HL-60/S4 (cell line): Measurements from ENCODE around the gene KRTAP17-1.
"Not testable (repeated sequence)": the region's sequence is repeated elsewhere in the genome, so short reads cannot be mapped to it uniquely, and the experiment has no call there.

Experiments used
- in situ Hi-C: fragments of 300-500 bp; cut with MboI; formaldehyde crosslinking; loops from 2 replicates; pipeline ENCODE4 v1.14.3; 2022; ENCODE audit warnings: low sequenced_read_pairs

The KRTAP17-1 gene

GRCh38 chr17:41307647-41308046 lies 7.9 kb downstream of the KRTAP17-1 start:
- in situ Hi-C loops, result no loop called here

- in situ Hi-C loops, result no loop called here
These were observed 11.4 kb downstream of the KRTAP17-1 start for GRCh38 chr17:41304091-41304490.

- in situ Hi-C loops, result no loop called here
These were observed 12.5 kb downstream of the KRTAP17-1 start for GRCh38 chr17:41302981-41303380.

GRCh38 chr17:41301916-41302901 lies 13.3 kb downstream of the KRTAP17-1 start, which contains the start of gene KRTAP29-1:
KRTAP29-1 (minus strand) TSS chr17:41302851; CDS start chr17:41302851, 0 bp downstream.
- in situ Hi-C loops, result no loop called here

GRCh38 chr17:41301204-41301790 lies 14.2 kb downstream of the KRTAP17-1 start:
- in situ Hi-C loops, result no loop called here

GRCh38 chr17:41298458-41299135 lies 16.9 kb downstream of the KRTAP17-1 start:
- in situ Hi-C loops, result no loop called here

GRCh38 chr17:41296846-41297245 lies 18.7 kb downstream of the KRTAP17-1 start:
- in situ Hi-C loops, result no loop called here

- in situ Hi-C loops, result no loop called here
These were observed 21.5 kb downstream of the KRTAP17-1 start for GRCh38 chr17:41294016-41294415.

DNA sequence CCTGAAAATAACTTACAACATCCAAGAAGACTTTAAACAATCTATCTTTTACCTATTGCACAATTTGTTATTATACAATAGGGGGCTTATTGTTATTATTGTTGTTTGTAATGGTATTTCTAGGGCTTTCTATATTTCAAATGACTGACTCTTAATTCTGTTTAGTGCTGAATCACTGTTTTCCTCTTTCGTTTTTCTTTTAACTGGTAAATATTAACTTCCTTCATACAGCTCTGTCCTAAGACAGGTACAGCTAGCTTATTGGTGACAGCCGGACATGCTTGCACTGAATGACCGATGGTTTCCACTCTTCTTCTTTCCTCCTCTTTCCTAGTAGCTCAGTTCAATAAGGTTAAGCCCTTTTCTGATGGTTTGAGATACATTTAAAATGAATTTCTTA lies 28.5 kb downstream of the KRTAP17-1 start:
- in situ Hi-C loops, result no loop called here

DNA sequence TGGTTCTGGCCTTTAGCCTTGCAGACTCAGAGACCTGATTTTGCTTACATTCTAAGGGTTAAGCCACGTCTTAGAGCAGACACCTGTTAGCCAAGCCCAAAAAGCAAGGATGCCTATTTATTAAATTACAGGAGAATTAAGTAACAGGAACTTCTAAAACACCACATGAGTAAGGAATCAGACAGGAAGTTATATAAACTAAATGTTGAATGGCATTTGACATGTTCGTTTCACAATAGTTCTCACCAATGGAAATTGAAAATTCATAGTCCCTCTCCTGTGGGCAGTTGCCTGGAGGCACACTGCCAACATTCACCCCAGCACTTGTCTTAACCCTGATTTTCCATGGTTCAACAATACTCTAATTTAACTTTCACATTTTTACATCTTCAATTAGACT lies 31.0 kb downstream of the KRTAP17-1 start:
- in situ Hi-C loops, result no loop called here

DNA sequence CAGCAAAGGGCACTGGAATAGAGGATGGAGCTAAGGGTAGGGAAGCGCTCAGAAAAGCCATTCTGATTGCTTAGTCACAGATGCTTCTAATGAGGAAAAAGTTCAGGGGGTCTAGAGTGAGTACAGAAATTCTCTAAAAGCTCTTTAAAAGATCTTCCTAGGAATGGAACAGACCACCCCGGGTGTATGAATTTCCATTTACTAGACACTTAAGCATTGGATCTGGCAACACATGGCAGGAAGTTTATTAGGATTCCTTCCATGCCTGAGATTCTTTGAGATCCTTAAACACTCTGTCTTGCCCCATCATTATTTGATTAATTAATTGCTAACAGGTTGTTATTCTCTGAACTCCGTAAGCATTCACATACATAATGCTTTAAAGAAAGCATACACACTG lies 31.5 kb downstream of the KRTAP17-1 start:
- in situ Hi-C loops, result no loop called here

DNA sequence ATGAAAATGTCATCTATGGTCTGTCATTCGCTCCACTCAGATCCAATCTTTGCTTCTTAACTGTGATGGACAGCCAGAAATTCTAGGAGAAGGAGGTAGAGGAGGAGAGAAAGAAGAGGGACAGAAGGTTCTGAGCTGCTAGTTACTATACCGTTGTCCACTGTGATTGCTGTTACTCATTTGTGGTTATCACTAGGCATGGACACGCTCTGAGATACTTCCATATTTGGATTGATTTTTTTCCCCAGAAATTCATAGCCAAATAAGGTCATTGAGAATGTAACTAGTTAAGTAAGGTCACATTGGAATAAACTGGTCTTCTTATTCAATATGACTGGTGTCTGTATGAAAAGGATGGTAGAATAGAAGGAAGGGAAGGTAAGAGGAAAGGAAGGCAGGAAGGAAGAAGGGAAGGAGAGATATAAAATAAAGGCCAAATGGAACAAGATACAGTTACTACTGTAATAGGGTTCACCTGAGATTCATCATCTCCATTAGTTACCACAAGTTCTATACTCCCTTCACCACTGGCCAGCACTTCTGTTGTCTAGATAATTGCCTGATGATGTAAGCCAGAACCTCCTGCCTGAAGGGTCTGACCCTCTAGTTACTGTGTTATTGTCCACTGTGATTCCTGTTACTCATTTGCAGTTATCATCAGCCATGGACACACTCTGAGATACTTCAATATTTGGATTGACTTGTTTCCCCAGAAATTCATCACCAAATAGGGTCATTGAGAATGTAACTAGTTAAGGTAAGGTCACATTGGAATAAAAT lies 37.1 kb downstream of the KRTAP17-1 start:
- in situ Hi-C loops, result no loop called here

GRCh38 chr17:41275648-41276190 lies 39.8 kb downstream of the KRTAP17-1 start, which contains the start of gene KRTAP9-7:
KRTAP9-7 (plus strand) TSS chr17:41275698; CDS start chr17:41275698, 0 bp downstream.
- in situ Hi-C loops, result not testable (repeated sequence)

DNA sequence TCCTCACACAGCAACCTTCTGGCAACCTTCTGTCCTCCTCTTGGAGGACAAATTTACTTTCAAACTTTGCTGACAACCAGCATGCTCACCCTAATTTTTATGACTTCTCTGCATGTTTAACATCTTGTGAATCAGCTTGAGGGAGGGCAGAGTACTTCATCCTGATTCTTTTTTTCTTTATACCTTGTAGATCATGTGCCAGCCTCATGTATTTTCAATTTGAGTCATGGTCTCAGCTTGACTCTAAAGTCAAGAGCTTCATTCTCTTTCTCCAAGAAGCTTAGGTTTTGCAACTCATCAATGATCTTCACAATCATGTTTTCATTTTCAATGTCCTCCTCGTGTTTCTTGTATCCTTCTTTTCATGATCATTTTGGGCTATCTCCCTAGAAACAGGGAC lies 43.7 kb downstream of the KRTAP17-1 start:
- in situ Hi-C loops, result no loop called here

DNA sequence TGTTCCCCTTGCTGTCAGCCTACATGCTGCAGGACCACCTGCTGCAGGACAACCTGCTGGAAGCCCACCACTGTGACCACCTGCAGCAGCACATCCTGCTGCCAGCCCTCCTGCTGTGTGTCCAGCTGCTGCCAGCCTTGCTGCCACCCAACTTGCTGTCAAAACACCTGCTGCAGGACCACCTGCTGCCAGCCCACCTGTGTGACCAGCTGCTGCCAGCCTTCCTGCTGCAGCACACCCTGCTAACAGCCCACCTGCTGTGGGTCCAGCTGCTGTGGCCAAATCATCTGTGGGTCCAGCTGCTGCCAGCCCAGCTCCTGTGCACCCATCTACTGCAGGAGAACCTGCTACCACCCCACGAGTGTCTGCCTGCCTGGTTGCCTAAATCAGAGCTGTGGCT lies 44.2 kb downstream of the KRTAP17-1 start:
- in situ Hi-C loops, result not testable (repeated sequence)

GRCh38 chr17:41267711-41268110 lies 47.8 kb downstream of the KRTAP17-1 start:
- in situ Hi-C loops, result no loop called here

DNA sequence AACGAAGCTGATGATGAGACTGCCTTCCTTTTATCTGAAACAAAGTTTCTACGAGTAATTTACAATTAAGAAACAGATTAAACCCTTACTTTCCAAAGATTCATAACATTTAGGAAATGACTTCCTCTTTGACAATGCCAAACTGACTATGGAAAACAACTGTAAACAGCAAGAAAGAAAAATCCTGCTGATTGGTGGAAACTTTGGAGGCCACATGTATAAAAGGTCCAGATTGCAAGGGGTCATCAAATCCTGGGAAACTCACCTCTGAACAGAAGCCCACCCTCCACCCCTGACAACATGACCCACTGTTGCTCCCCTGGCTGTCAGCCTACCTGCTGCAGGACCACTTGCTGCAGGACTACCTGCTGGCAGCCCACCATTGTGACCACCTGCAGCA lies 50.4 kb downstream of the KRTAP17-1 start, which contains the start of gene KRTAP9-6:
Gene KRTAP9-6 (plus strand): TSS at position 301 of the 400 bp plus-strand sequence. CDS start 0 bp downstream, at position 301.
- in situ Hi-C loops, result no loop called here
